Forelimb muscle (tissue), 1 donor: Measurements from ENCODE around the gene RANBP1. TPM values are rescaled to one million over a fixed set of nuclear protein-coding genes. Genes with fewer than 3 reads are reported as not detected.

Experiments used
- DNase-seq: peaks from one replicate; pipeline ENCODE4 v3.0.0-alpha.2; 2013; ENCODE audit warnings: low read depth
- polyA plus RNA-seq: library from polyadenylated mRNA; unstranded; fragments of 120-200 nt; gene quantifications from one replicate; pipeline ENCODE4 v1.2.1, GENCODE V29; 2013; ENCODE audit not compliant: insufficient read length

Gene RANBP1
- polyA plus RNA-seq, 1 donor = 91.1 TPM

DNA sequence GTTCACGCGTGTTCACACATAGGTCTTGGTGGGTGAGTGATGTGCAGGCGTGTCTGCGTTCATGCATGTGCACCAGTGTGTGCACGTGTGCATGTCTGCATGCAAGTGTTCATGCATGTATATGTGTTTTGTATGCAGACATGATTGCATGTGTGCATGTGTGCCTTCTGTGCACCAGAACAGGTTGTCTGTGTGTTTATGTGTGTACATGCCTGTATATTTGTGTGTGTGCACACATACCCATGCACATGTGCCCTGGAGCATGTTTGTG lies 20.6 kb downstream of the RANBP1 start:
- no peak for DNase-seq

DNA sequence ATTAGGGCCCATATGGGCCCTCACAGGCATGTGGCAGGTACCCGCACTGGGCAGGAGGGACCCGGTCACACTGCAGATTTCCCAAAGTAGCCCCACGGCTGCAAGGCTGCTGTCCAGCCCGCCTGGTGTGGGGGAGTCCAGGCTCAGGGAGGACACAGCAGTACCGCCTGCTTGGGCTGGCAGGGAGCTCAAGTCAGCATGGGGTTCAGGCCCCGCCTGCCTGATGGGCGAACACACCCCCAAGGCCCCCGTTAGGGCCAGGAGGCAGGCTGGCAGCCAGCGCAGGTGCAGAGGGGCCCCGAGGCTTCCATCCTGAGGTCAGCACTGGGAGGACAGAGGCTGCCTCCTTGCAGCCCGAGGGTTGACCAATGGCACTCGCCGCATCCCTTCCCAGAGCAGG lies 21.2 kb downstream of the RANBP1 start:
- DNase-seq = no peak

DNA sequence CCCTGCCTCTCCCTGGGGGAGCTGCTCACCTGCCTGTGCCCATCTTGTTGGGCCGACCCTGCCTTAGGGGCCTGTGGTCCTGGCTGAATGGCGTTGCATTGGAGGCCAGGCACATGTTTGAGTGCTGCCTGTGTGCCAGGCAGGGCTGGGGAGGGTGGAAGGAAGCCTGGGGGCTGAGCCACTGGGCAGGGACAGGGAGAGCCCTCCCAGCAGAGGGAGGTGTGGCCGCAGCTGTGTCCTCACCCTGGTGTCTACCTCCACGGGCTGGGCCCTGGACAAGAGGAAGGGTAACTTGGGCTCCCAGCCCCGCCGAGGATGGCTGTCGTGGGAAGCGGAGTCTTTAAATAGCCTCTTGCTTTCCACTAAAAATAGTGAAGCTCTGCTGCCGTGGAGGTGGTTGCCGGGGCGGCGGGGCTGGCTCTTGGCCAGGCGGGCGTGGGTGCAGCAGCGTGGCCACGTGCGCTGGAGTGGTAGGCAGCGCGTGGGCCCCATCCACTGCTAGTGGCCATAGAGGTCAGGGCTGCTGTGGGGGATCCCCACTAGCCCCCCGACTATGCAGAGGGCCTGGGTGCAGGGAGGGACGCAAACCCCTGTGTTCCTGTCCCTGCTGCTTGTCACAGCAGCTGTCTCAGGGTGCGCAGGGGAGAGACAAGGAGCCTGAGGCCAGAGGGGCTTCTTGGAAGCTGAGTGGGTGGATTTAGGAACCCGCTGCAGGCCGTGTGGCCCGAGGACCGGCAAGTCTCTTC lies 21.9 kb downstream of the RANBP1 start:
- DNase-seq = no peak

DNA sequence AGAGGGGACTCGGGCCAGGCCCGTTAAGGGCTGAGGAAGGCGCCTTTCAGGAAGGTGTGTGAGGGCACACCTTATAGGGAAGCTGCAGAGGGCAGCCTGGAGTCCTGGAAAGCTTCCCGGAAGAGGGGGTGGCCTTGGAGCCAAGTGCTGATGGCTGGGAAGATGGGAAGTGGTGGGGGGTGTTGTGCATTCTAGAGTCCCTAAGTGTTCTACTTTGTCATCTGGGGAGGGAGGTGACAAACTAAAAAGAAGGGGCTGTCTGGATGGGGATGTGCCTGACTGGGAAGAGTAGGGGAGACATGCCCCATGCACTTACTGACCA lies 22.5 kb downstream of the RANBP1 start:
- DNase-seq = no peak

DNA sequence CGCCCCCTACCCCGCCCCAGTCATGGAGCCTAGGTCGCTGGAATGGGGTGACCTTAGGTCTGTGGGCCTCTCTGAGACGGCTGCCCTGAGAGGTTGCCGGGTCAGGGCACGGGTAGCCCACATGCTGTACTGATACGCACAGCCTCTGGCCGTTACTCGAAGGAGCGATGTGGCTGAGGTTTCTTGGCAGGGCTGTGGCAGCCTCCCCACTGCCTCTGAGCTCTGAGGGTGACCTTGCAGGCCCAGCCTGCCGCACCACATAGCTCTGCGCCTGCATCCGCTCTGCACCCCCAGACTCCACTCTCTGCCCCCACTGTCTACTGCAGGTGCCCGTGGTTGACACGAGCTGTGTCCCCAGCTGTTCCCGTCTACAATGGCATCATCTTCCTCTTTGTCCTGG lies 23.0 kb downstream of the RANBP1 start:
- DNase-seq = no peak

DNA sequence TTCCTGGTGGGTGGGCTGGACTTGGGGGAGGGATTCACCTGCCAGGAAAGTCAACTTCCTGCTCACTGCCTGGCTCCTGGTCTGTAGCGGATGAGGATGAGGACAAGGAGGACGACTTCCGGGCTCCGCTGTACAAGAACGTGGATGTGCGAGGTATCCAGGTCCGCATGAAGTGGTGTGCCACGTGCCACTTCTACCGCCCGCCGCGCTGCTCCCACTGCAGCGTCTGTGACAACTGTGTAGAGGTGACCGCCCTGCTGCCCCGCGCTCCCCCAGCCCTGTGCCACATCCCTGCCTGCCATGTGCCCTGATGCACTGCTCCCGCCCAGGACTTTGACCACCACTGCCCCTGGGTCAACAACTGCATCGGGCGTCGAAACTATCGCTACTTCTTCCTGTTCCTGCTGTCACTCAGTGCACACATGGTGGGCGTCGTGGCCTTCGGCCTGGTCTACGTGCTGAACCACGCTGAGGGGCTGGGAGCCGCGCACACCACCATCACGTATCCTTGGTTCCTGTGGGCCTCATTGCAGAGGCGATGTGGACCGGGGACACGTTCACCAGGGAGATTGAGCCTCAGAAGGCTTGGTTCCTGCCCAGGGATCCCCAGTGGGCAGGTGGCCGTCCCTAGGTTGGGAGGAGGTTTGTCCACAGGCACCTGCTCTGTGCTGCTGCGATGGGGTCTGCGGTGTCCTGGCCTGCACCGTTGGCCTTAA lies 23.6 kb downstream of the RANBP1 start:
- no peak for DNase-seq

DNA sequence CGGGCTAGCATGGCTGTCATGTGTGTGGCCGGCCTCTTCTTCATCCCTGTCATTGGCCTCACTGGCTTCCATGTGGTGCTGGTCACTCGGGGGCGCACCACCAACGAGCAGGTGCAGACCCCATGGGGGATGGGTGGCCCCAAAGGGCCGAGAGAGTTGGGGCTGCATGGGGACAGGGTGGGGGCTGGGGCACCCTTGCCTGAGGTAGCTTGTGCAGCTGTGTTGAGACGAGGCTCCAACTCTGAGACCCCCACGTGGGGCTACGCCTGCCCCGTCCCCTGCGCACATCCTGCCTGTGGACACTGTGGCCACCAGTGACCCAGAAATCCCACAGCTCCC lies 24.2 kb downstream of the RANBP1 start:
- no peak for DNase-seq

DNA sequence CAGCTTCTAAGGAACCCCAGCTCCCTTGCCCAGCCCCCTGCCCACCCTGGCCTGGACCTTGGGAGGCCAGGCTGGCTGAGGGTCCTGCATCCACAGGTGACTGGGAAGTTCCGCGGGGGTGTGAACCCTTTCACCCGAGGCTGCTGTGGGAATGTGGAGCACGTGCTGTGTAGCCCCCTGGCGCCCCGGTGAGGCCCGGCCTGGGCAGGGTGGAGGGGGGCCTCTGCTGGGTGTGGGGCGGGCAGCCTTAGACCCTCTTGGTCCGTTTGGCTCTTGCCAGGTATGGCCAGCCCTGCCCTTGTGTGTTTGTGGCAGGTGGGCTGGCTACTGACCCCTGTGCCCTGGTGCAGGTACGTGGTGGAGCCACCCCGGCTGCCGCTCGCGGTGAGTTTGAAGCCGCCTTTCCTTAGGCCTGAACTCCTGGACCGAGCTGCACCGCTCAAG lies 24.6 kb downstream of the RANBP1 start:
- DNase-seq = no peak

DNA sequence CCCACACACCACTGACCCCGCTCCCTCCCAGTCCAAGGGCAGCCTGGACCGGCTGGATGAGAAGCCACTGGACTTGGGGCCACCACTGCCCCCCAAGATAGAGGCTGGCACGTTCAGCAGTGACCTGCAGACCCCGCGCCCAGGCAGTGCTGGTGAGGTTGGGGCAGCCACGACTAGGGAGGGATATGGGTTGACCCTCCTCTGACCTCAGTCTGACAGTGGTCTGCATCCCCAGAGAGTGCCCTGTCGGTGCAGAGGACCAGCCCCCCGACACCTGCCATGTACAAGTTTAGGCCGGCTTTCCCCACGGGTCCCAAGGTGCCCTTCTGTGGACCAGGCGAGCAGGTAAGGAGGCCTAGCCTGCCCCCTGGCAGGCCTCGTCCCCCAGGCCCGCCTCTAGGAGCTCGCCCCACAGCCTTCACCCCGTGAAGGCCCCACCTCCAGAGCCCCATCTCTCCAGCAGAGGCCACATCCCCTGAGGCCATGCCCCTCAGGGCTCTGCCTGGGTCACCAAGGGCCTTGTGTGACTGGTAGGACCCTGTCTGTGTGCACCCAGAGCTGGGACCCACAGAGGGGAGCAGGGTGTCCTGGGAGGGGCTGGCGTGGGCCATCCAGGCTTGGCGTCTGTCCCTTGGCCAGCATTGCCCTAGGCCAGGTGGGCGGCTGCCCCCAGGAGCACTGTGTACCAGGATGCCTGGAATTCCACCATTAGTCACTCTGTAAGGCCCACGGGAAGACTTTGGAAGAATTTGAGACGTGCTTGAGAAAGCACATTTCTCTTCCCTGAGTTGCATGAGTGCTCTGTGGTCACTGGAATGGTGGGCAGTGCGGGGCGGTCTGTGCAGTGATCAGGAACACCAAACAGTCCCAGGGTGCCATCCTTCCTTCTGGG lies 25.5 kb downstream of the RANBP1 start:
- DNase-seq = no peak

DNA sequence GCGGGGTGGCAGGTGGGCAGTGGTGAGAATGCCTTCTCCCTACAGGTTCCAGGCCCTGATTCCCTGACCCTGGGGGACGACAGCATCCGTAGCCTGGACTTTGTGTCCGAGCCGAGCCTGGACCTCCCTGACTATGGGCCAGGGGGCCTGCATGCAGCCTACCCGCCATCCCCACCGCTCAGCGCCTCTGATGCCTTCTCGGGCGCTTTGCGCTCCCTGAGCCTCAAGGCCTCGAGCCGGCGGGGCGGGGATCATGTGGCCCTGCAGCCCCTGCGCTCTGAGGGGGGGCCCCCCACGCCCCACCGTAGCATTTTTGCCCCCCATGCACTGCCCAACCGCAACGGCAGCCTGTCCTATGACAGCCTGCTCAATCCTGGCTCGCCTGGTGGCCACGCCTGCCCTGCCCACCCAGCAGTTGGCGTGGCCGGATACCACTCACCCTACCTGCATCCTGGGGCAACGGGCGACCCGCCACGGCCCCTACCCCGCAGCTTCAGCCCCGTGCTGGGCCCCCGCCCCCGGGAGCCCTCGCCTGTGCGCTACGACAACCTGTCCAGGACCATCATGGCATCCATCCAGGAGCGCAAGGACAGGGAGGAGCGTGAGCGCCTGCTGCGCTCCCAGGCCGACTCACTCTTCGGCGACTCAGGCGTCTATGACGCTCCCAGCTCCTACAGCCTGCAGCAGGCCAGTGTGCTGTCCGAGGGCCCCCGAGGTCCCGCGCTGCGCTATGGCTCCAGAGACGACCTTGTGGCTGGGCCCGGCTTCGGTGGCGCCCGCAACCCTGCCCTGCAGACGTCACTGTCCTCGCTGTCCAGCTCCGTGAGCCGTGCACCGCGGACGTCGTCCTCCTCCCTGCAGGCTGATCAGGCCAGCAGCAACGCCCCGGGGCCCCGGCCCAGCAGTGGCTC lies 27.1 kb downstream of the RANBP1 start:
- DNase-seq = no peak

DNA sequence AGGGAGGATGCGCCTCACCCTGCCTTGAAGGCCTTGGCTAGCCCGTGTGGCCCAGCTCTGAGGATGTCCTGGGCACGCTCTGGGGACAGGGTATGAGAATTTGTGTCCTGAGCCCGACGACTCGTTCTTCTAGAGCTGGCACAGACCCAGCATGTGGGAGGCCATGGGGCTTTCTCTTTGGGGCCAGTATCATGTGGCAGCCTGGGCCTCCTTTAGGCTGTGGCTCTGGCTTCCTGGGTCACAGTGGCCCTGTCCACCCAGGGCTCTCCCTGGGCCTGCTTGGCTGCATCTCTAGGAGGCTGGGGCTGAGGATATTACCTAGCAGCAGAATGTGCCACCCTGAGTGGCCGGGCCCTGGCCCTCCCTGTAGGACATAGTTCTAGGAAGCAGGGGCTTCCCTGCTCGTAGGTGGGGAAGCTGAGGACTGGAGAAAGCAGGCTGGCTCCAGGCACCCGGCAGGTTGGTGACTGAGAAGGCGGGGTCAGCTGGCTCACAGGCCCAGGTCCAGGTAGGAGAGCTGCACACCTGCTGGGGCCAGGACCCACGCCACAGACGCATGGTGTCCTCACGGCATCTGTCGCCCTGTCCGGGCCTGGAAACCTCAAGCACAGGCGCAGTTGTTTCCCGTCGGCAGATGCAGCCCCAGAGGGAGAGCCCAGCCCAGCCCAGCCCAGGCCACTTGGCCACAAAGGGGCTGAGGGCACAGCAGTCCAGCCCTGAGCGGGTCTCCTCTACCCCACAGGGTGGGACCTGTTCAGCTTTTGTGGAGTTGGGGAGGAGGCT lies 28.2 kb downstream of the RANBP1 start:
- no peak for DNase-seq

DNA sequence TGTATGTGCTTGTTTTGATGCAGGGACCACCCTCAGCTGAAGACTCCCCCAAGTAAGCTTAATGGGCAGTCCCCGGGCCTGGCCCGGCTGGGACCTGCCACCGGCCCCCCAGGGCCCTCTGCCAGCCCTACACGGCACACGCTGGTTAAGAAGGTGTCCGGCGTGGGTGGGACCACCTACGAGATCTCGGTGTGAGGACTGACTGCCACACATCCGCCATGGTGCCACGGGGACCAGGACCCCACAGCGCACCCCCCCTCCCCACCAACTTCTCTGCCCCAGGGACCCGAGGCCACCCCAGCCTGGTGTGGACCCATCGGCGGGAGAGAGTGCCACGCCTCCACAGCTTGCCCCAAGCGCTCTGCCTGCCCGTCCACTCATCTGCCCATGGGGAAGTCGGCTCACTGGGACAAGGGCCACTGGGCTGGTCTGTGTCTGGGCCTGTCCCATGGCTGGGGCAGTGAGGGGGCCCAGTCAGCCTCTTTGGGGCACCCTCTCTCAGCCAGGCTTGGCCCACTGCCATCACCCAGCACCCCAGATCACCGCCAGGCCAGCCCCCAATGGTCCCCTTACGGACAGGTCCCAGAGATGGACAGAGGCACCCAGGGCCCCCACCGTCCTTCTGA lies 29.4 kb downstream of the RANBP1 start:
- no peak for DNase-seq

DNA sequence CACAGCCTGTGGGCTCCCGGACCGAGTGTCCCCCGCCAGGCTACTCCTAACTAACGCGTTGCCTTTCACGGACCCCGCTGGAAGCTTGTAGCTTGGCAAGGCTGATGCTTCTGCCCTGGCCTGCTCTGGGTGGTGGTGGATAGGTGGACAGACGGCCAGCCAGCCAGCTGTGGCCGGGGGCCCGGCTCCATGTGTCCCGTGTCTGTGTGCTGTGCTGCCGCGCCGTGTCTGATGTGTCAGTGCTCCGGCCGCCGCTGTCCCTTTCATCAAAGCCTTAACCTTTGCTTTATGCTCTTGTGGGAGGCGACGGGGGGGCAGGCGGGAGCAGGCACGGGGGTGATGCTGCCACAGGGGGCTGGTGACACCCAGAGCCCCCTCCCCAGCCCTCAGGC lies 29.9 kb downstream of the RANBP1 start:
- no peak for DNase-seq

DNA sequence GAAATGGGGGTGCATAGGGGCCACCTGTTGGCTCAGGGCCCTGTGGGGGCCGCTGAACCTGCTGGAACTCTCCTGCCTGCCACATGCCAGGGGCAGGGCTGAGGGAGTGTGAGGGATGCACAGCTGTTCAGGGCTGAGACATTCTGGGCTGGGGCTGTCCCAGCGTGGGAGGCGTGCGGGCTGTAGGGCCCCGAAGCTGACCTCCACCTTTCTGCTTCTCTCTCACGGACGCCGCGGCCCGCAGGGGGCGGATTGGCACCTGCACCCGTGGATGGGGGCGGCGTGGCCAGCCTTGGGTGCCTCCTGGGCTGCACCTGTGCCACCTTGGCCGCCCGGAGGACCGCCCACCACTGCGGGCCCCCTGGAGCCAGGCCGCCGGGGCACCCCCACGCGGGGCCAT lies 30.9 kb downstream of the RANBP1 start:
- DNase-seq = no peak

DNA sequence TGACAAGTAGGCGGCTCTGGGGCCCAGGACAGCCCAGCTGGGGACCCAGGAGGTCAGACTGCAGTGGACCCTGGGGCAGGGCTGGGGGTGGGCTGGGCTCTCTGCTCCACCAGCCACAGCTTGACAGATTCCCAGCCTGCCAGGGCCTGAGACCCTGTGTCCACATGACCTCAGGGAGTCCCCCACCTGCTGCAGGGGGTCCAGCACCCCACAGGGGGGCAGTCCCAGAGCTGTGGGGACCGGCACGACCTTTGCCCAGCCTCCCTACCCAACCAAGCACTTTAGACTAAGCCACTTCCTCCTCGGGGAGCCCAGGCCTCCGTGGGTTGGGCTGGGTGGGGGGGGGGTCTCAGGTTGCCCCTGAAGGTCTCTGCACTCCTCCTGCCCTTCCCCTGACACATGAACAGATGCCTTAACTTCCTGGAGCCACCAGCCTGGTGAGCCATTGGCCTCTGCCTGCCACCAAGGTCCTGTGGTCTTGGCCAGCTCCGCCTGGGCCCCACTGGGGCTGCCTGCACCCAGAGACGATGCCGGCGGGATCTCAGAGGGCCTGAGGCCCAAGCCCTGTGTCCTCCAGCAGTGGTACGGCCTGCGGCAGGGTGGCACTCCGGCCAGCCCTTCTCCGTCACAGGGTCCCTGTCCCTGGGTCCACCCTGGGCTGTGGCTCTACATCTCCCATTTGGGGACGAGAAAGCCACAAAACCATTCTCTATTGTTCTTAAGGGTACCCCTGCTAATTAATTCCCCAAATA lies 31.5 kb downstream of the RANBP1 start:
- DNase-seq = no peak

DNA sequence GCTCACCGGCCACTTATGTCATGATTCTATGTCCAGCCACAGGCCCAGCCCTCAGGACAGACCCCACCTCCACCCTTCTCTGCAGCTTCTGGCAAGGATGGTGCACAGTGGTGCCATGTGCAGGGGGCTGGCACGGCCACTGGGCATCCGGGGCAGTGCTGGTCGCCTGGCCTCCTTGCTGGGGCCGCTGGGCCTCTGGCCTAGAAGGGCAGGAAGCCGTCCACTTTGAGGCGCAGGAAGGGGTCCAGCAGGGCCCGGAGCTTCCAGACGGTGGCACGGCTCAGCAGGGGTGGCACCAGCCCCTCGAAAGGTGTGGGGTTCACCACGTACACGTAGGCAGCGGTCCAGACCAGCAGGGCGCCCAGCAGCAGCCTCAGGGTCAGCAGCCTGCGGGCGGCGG lies 32.5 kb downstream of the RANBP1 start:
- no peak for DNase-seq

DNA sequence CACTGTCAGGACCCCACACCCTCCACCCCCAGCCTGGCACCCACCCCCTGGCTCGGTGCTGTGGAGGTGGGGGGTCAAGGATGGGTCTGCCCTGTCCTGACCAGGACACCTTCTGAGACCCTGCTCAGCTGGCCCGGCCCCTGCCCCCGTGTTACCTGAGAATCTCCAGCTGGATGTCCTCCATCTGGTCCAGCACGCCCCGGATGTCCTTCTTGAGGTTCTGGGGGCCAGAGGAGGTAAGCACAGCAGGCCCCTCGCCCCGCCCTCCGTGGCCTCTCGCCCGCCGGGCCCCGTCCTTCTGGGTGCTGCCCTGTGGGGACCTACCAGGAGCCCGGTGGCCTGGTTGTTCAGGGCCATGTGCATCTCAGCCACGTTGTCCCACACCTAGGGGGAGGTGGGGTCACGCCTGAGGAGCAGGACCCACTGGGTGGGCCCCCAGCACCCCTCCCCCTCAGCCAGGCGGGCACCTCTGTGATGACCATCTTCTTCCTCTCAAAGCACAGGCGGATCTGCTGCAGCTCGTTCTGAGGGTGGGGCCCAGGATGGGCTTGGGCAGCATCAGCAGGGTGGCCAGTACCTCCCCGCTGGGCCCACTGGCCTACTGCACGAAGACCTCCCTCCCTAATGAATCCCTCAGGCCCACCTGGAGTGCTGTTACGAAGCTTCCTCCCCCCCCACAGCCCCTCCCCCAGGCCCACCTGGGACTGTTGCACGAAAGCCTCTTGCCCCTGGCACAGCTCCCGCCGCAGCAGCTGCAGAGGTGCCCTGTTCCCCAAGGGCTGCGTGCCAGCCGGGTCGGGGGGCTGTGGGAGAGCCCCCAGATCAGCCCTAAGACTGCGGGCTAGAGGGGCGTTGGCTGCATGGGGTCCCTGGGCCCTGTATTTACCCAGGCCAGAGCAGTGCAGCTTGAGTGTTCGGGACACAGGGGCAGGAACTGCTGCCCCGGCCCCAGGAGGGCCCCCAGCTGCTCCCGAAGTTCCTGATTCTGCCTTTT lies 33.6 kb downstream of the RANBP1 start:
- no peak for DNase-seq

DNA sequence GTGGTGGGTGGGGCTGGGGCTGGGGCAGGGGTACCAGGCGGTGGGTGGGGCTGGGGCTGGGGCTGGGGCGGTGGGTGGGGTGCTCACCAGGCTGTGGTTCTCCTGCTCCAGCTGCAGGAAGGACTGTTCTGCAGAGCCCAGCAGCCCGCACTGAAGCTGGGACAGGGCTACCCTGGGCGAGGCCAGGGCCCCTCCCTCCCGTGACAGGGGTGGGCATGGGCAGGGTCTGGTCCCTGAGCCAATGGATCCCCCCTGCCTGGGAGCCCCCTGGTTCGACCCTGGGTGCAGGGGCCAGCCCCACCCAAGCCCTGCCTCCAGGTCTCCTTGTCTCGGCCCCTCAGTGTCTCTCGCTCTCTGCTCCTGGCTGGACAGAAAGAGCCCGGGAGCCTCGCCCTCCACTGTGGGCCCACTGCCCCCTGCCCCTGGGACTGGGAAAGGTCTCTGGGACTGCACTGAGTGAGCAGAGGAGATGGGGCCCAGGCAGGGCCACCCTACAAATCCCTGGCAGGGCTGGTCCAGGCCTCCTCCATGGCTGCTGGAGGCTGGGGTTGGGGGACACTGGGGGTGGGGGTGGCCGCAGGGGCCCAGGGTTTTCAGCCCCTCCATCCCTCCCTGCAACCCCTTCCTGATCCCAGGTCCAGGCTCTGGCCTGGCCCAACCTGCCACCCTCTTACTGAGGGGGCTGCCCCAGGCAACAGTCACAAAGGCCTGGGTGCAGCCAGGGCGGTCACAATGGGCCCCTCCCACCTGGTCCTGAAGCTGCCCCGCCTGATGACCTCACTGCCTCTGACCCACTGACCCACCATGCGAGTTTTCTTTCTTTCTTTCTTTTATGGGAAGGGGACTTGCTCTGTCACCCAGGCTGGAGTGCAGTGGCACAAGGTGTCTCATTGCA lies 34.7 kb downstream of the RANBP1 start, which contains the start of gene CCDC188:
Gene CCDC188, minus strand, starts transcription at position 675 of the 895 bp plus-strand sequence. Its CDS starts 69 bp downstream, at position 606.
- no peak for DNase-seq
